Measurements from ENCODE around the gene EMX1. TPM values are rescaled to one million over a fixed set of nuclear protein-coding genes. Genes with fewer than 3 reads are reported as not detected.
A peak's percentile ranks its signal among the peaks of the same experiment; 100 is the strongest.

EMX1 gene
- total and polyA plus RNA-seq, 2 of the 13 experiments (the other 11 are each of a cell fraction or from before 2014, with no cell fraction given), result 0.62 to 4.9 TPM

GRCh38 chr2:72888438-72889202 lies 28.7 kb upstream of the EMX1 start (continued):
- TF ChIP-seq ZBTB46 (CRISPR knock-in tag; IDR thresholded peaks at IDR 0.05; ENCODE audit: borderline replicate concordance), result no peak
- no peak for TF ChIP-seq CENPBD1 (CRISPR knock-in tag; IDR thresholded peaks at IDR 0.05; ENCODE audit: borderline replicate concordance, low read depth)
- peak; percentile 78; the same call in 1 of the 2 replicates for TF ChIP-seq ZMYM2 (CRISPR knock-in tag; IDR thresholded peaks at IDR 0.05)
- no peak for TF ChIP-seq ZNF143 (CRISPR knock-in tag; IDR thresholded peaks at IDR 0.05)
- TF ChIP-seq ZNF883 (CRISPR knock-in tag; IDR thresholded peaks at IDR 0.05; ENCODE audit: not compliant biosample characterization), result no peak
- TF ChIP-seq DR1 (CRISPR knock-in tag; IDR thresholded peaks at IDR 0.05), result no peak
- no peak for TF ChIP-seq RFX5 (IDR thresholded peaks at IDR 0.05; ENCODE audit: low read depth, low read length)
- no peak for TF ChIP-seq HMGXB3 (CRISPR knock-in tag; IDR thresholded peaks at IDR 0.05; ENCODE audit: borderline replicate concordance)
- no peak for TF ChIP-seq REST (IDR thresholded peaks at IDR 0.05; ENCODE audit: borderline replicate concordance in 1 of 2, low read depth in 1 of 2, low read length in 2 of 2)
- no peak for TF ChIP-seq ZFP37 (CRISPR knock-in tag; IDR thresholded peaks at IDR 0.05; ENCODE audit: borderline replicate concordance)
- TF ChIP-seq ZNF710 (CRISPR knock-in tag; IDR thresholded peaks at IDR 0.05; ENCODE audit: borderline replicate concordance), result no peak; the same call in 1 of the 2 replicates
- no peak for TF ChIP-seq CCDC6 (CRISPR knock-in tag; IDR thresholded peaks at IDR 0.05)
- TF ChIP-seq IRX3 (CRISPR knock-in tag; IDR thresholded peaks at IDR 0.05; ENCODE audit: borderline replicate concordance, low read depth), result no peak
- peak; percentile 82 for TF ChIP-seq RARA (CRISPR knock-in tag; IDR thresholded peaks at IDR 0.05)
- TF ChIP-seq RORA (CRISPR knock-in tag; IDR thresholded peaks at IDR 0.05), result no peak
- TF ChIP-seq HNF4A (CRISPR knock-in tag; IDR thresholded peaks at IDR 0.05), result peak; percentile 72

All from HepG2 (cell line).